ENCODE results near the gene PCSK9.

DNA sequence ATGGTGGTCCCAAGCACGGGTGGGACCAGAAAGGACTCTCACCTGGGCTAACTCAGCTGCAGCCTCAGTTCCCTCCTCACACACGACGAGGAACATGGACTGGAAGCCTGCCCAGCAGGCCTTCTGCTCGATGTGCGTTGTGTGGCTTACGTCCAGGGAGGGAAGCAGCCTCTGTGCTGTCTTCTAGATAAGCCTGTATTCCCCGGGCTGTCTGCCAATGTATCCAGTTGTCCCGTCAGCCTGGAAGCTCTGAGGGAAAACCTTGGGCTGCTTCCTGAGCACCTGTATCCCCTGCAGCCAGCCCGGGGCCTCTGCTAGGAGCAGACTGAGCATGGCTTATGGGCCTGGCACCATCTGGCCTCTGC, 10.5 kb downstream of the PCSK9 start:
- TF ChIP-seq, protein P1, sequence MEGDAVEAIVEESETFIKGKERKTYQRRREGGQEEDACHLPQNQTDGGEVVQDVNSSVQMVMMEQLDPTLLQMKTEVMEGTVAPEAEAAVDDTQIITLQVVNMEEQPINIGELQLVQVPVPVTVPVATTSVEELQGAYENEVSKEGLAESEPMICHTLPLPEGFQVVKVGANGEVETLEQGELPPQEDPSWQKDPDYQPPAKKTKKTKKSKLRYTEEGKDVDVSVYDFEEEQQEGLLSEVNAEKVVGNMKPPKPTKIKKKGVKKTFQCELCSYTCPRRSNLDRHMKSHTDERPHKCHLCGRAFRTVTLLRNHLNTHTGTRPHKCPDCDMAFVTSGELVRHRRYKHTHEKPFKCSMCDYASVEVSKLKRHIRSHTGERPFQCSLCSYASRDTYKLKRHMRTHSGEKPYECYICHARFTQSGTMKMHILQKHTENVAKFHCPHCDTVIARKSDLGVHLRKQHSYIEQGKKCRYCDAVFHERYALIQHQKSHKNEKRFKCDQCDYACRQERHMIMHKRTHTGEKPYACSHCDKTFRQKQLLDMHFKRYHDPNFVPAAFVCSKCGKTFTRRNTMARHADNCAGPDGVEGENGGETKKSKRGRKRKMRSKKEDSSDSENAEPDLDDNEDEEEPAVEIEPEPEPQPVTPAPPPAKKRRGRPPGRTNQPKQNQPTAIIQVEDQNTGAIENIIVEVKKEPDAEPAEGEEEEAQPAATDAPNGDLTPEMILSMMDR (IDR thresholded peaks at IDR 0.05): no peak
- TF ChIP-seq POLR2A (IDR thresholded peaks at IDR 0.05): no peak

Measured in thyroid gland (tissue), 4 donors.